Ascending aorta (tissue), 2 donors: ENCODE data around the gene CSF3. TPM values are rescaled to one million over a fixed set of nuclear protein-coding genes. Genes with fewer than 3 reads are reported as not detected.
A peak's percentile ranks its signal among the peaks of the same experiment; 100 is the strongest.

Experiments
- DNase-seq, 2 donors: peaks; one replicate each; pipeline ENCODE4 v3.0.0-alpha.2; 2019; ENCODE audit warnings: low spot score in 2 of 2
- H3K27ac ChIP-seq, 2 donors: fragments of 200-600 bp; sonication (generic); one replicate each; pipeline ENCODE4 v1.5.1; 2016 to 2017; ENCODE audit warnings: mild to moderate bottlenecking in 1 of 2
- H3K27me3 ChIP-seq: fragments of 200-600 bp; sonication (generic); one replicate; pipeline ENCODE4 v1.5.1; 2017
- H3K36me3 ChIP-seq, 2 donors: fragments of 200-600 bp; sonication (generic); one replicate each; pipeline ENCODE4 v1.5.1; 2016
- H3K4me1 ChIP-seq, 2 donors: fragments of 200-600 bp; sonication (generic); one replicate each; pipeline ENCODE4 v1.5.1; 2016 to 2017; ENCODE audit warnings: mild to moderate bottlenecking in 1 of 2
- H3K4me3 ChIP-seq, 2 donors: fragments of 200-600 bp; sonication (generic); one replicate each; pipeline ENCODE4 v1.5.1; 2016 to 2017; ENCODE audit warnings: mild to moderate bottlenecking in 1 of 2
- H3K9me3 ChIP-seq, 2 donors: fragments of 200-600 bp; sonication (generic); one replicate each; pipeline ENCODE4 v1.5.1; 2016
- CTCF ChIP-seq, 3 experiments: fragments of 200-600 bp in 2 of 3; fragments of 450-650 bp in 1 of 3; sonication (generic) in 2 of 3; IDR thresholded peaks; one replicate each; pipeline ENCODE4 v1.5.1; 2016 to 2019; ENCODE audit warnings: antibody characterized with exemption in 3 of 3, mild to moderate bottlenecking in 1 of 3, moderate library complexity in 1 of 3
- intact Hi-C: fragments of 100-400 bp; cut with DNase I; formaldehyde crosslinking; loops from one replicate; pipeline ENCODE4 v1.15.1; 2023
- total RNA-seq: library from RNA; depleted of rRNA; stranded (reverse); fragments of >200 nt; gene quantifications from one replicate; pipeline ENCODE4 v1.1.0, GENCODE V29; 2016

CSF3 gene
- total RNA-seq, 1 donor from 2014 or later = 0.43 TPM

GRCh38 chr17:40023590-40024292 lies 8.5 kb downstream of the CSF3 start:
- intact Hi-C loops = no loop called here

GRCh38 chr17:40024901-40025300 lies 9.7 kb downstream of the CSF3 start:
- Histone ChIP-seq H3K36me3 (peaks cover 59 to 71% of the 10 kb centered on the region in 2 donors), H3K27ac (no peak overlapping the region), H3K4me3 (no peak overlapping the region), H3K9me3 (no peaks in the 10 kb centered on the region), H3K27me3 (no peaks in the 10 kb centered on the region), H3K4me1 (peaks cover 0 to 14% of the 10 kb centered on the region in 2 donors)
- intact Hi-C loops = no loop called here
- TF ChIP-seq CTCF (IDR thresholded peaks at IDR 0.05) = no peak
- DNase-seq = no peak

More at GRCh38 chr17:40023590-40024292, 8.5 kb downstream of the CSF3 start:
- no peaks in the 10 kb centered on the region for H3K9me3 ChIP-seq
- H3K27me3 ChIP-seq = no peaks in the 10 kb centered on the region
- H3K4me3 ChIP-seq = no peak overlapping the region
- H3K4me1 ChIP-seq = peaks cover 0 to 19% of the 10 kb centered on the region in 2 donors
- no peak for DNase-seq
- TF ChIP-seq CTCF (IDR thresholded peaks at IDR 0.05) = no peak
- H3K36me3 ChIP-seq = peaks cover 52 to 68% of the 10 kb centered on the region in 2 donors
- H3K27ac ChIP-seq = no peak overlapping the region

- Histone ChIP-seq H3K9me3 (no peaks in the 10 kb centered on the region), H3K27me3 (no peaks in the 10 kb centered on the region), H3K4me3 (no peak overlapping the region), H3K4me1 (peaks cover 0 to 14% of the 10 kb centered on the region in 2 donors), H3K27ac (no peak overlapping the region), H3K36me3 (peaks cover 60 to 71% of the 10 kb centered on the region in 2 donors)
- DNase-seq = no peak
- intact Hi-C loops = no loop called here
- no peak for TF ChIP-seq CTCF (IDR thresholded peaks at IDR 0.05)
Observed at GRCh38 chr17:40025559-40025958, 10.3 kb downstream of the CSF3 start.

GRCh38 chr17:40025991-40026815 lies 11.0 kb downstream of the CSF3 start:
- TF ChIP-seq CTCF (IDR thresholded peaks at IDR 0.05) = no peak
- Histone ChIP-seq H3K9me3 (no peaks in the 10 kb centered on the region), H3K4me3 (no peak overlapping the region), H3K4me1 (peaks cover 0 to 11% of the 10 kb centered on the region in 2 donors), H3K27me3 (no peaks in the 10 kb centered on the region), H3K36me3 (peaks cover 66 to 74% of the 10 kb centered on the region in 2 donors), H3K27ac (no peak overlapping the region)
- intact Hi-C loops = no loop called here
- no peak for DNase-seq

GRCh38 chr17:40026816-40027613 lies 11.8 kb downstream of the CSF3 start:
- peaks cover 0 to 11% of the 10 kb centered on the region in 2 donors for H3K4me1 ChIP-seq
- H3K9me3 ChIP-seq = no peaks in the 10 kb centered on the region
- H3K27ac ChIP-seq = peak overlapping the region in 1 of 2 donors; percentile 12
- H3K27me3 ChIP-seq = no peaks in the 10 kb centered on the region
- DNase-seq = peak in 1 of 2 donors; percentile 86
- intact Hi-C loops = loop anchor here (1.0 kb wide), 1 partner anchor 14 kb away; no protein-coding TSS in a partner anchor
- peaks cover 69 to 74% of the 10 kb centered on the region in 2 donors for H3K36me3 ChIP-seq
- TF ChIP-seq CTCF (IDR thresholded peaks at IDR 0.05) = peak; percentile 86 to 94 (median 92)
- no peak overlapping the region for H3K4me3 ChIP-seq
